HG02981 (cell line): Measurements from ENCODE around the gene DCTPP1.
"Not testable (repeated sequence)": the region's sequence is repeated elsewhere in the genome, so short reads cannot be mapped to it uniquely, and the experiment has no call there.

ENCODE experiments used
- ATAC-seq: cut with Tn5 transposase; IDR thresholded peaks from one replicate; pipeline ENCODE4 v1.9.1; 2021; ENCODE audit warnings: mild to moderate bottlenecking, moderate library complexity; ENCODE audit not compliant: unreplicated experiment

Gene DCTPP1

GRCh38 chr16:30414159-30414558 is 15.7 kb downstream of the DCTPP1 start:
- no peak for ATAC-seq

GRCh38 chr16:30413112-30413806 is 16.6 kb downstream of the DCTPP1 start:
- ATAC-seq, result no peak

- peak; percentile 34 for ATAC-seq
These were observed 20.4 kb downstream of the DCTPP1 start for GRCh38 chr16:30409125-30410060.

GRCh38 chr16:30407804-30408534 is 21.9 kb downstream of the DCTPP1 start:
- no peak for ATAC-seq

- peak; percentile 58 for ATAC-seq
These were observed 22.6 kb downstream of the DCTPP1 start, which contains the start of gene ZNF771 for GRCh38 chr16:30407102-30407803. TSS of gene ZNF771 (plus strand) at chr16:30407606. CDS start at chr16:30408054, 448 bp downstream.

GRCh38 chr16:30406795-30407101 is 23.1 kb downstream of the DCTPP1 start:
- peak; percentile 14 for ATAC-seq

GRCh38 chr16:30401768-30402425 is 27.9 kb downstream of the DCTPP1 start:
- ATAC-seq, result no peak

GRCh38 chr16:30399435-30400186 is 30.2 kb downstream of the DCTPP1 start:
- ATAC-seq, result no peak

- no peak for ATAC-seq
These were observed 31.0 kb downstream of the DCTPP1 start for GRCh38 chr16:30398661-30399434.

GRCh38 chr16:30397776-30398660 is 31.8 kb downstream of the DCTPP1 start:
- ATAC-seq, result no peak

GRCh38 chr16:30397056-30397455 is 32.8 kb downstream of the DCTPP1 start:
- ATAC-seq, result no peak

GRCh38 chr16:30396627-30397026 is 33.2 kb downstream of the DCTPP1 start:
- ATAC-seq, result not testable (repeated sequence)

- ATAC-seq, result no peak
These were observed 33.7 kb downstream of the DCTPP1 start for GRCh38 chr16:30395992-30396585.

GRCh38 chr16:30395155-30395991 is 34.5 kb downstream of the DCTPP1 start, which contains the start of gene ZNF48:
TSS of gene ZNF48 (plus strand) at chr16:30395420. CDS start at chr16:30395795, 375 bp downstream.
- ATAC-seq, result peak; percentile 63

- ATAC-seq, result no peak
These were observed 35.2 kb downstream of the DCTPP1 start for GRCh38 chr16:30394592-30395154.

GRCh38 chr16:30383521-30383920 is 46.3 kb downstream of the DCTPP1 start:
- ATAC-seq, result no peak
